Effector CD4-positive, alpha-beta T cell (primary cell): ENCODE results near the gene BTAF1.

Experiments
- DNase-seq: peaks from one replicate; pipeline ENCODE4 v3.0.0-alpha.2; 2020

BTAF1 gene

DNA sequence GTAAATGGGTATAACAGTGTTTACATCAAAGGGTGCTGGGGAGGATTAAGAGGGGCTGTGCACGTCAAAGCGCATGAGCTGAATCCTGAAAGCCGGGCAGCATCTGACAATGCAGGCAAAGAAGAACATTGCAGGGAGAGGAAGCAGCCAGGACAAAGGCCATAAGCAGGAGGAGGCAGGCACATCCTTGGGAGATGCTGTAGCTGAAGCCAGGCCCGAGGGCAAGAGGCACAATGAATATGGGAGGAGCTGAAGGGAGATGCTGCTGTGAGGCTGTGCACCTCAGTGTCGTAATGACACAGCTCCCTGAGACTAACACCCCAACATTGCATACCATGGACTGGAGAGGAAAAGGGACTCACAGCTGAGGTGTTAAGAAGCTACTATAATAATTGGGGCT lies 129.2 kb downstream of the BTAF1 start:
- no peak for DNase-seq

- no peak for DNase-seq
Observed at GRCh38 chr10:92054807-92055206, 131.2 kb downstream of the BTAF1 start.

GRCh38 chr10:92062273-92062672 lies 138.7 kb downstream of the BTAF1 start:
- no peak for DNase-seq

GRCh38 chr10:92064506-92064905 lies 140.9 kb downstream of the BTAF1 start:
- no peak for DNase-seq

- DNase-seq, result no peak
Observed at GRCh38 chr10:92066386-92066785, 142.8 kb downstream of the BTAF1 start.

DNA sequence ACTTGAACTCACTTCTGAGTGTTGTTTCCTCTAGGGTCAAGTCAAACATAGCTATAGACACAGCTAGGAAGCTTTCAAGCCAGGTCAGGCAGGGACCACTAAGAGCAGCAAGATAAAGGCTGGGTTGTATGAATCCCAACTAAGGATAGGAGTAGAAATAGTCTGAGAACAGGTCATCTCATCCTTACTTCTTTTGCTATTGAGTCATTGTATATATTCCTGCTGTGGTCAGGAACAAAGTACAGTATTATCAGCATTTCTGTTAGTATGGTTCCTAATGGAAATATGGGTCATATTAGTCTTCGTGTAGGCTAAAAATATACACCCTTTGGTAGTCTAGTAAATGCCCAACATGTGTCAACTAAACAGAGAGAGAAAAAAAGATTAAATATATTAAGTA lies 145.3 kb downstream of the BTAF1 start:
- DNase-seq, result no peak

DNA sequence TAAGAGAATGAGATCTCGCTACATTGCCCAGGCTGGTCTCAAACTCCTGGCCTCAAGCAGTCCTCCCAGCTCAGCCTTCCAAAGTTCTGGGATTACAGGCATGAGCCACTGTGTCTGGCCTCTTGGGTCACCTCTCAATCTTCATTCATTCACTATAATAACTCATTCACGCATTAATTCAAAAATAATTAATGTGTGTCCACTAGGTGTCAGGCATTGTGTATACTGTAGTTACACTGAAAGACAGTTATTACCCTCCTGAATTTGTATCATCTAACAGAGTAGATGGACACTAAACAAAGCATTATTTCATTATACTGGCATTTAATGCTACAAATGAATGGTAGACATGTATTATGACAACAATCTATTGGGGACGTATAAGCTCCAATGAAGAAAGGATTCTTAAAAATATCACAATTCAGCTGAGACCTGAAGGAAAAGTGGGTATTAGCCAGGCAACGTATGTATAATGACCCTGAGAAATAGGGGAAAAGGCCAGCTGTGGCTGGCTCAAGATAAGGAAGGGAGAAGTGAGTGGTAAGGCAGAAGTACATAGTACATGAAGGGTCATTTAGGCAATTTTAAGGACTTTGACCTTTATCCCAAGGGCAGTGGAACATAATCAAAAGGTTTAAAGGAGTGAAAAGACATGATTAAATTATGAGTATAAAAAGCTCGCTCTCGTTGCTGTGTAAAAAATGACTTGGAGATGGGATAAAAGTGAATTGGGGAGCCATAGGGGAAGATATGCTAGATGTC lies 150.7 kb downstream of the BTAF1 start:
- no peak for DNase-seq

GRCh38 chr10:92075829-92076228 lies 152.3 kb downstream of the BTAF1 start:
- DNase-seq, result no peak

DNA sequence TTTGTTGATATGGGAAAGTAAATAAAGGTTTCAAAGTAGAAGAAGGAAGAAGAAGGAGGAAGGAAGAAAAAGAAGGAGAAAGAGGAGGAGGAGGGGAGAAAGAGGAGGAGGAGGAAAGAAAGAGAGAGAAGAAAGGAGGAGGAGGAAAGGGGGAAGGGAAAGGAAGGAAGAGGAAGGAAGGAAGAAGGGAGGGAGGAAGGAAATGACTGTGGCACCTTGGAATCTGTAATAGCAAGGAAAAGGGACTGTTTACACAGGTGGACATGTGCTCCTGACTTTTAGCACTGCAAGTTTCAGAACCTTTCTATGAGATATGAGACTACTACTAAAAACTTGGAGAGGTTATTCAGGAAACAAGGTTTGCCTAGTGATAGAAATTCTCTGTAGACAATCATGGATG lies 153.2 kb downstream of the BTAF1 start:
- DNase-seq, result no peak

DNA sequence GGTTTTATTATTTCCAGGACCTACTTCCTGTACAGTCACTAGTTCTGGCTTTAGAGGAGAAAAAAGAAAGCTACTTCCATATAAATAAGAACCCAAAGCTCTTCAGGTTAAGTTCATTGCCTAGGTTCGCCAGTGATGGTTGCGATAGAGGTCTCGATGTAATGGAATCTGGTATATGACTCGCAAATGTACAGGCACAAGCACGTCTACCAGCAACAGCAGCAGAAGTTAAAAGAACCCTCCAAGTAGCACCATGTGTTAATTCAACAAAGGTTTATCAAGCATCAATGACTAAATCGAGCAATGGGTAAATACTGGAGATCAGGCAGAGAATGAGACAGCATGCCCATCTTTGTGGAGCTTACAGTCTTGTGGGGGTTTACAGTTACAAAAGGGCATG lies 155.4 kb downstream of the BTAF1 start:
- DNase-seq, result no peak
